ENCODE measurements around the gene PLCB1. TPM values are rescaled to one million over a fixed set of nuclear protein-coding genes. Genes with fewer than 3 reads are reported as not detected.

Gene PLCB1
- total RNA-seq, 3 donors from 2014 or later = 12.2 to 106 (median 30.5) TPM

GRCh38 chr20:8388707-8389106, 256.6 kb downstream of the PLCB1 start:
- Histone ChIP-seq H3K36me3 (no peaks in the 10 kb centered on the region), H3K9me3 (no peaks in the 10 kb centered on the region), H3K4me3 (no peak overlapping the region), H3K27me3 (no peaks in the 10 kb centered on the region), H3K4me1 (peaks cover 0 to 7% of the 10 kb centered on the region in 2 donors), H3K27ac (peak overlapping the region in 1 of 2 donors; percentile 8)
- intact Hi-C loops (cut with DNase I; ENCODE audit: low total_unique reads) = no loop called here
- TF ChIP-seq POLR2A (IDR thresholded peaks at IDR 0.05) (no peak), POLR2AphosphoS5 (IDR thresholded peaks at IDR 0.05) (no peak), CTCF (IDR thresholded peaks at IDR 0.05) (no peak)
- DNase-seq (ENCODE audit: low spot score in 2 of 2) = no peak

GRCh38 chr20:8389381-8390036, 257.4 kb downstream of the PLCB1 start:
- intact Hi-C loops (cut with DNase I; ENCODE audit: low total_unique reads) = no loop called here
- no peaks in the 10 kb centered on the region for H3K27me3 ChIP-seq
- H3K4me3 ChIP-seq = no peak overlapping the region
- peaks cover 0 to 7% of the 10 kb centered on the region in 2 donors for H3K4me1 ChIP-seq
- no peak for DNase-seq (ENCODE audit: low spot score in 2 of 2)
- no peaks in the 10 kb centered on the region for H3K9me3 ChIP-seq
- no peaks in the 10 kb centered on the region for H3K36me3 ChIP-seq
- H3K27ac ChIP-seq = peak overlapping the region in 1 of 2 donors; percentile 42
- TF ChIP-seq CTCF (IDR thresholded peaks at IDR 0.05) = peak; percentile 48 to 66 (median 56)
- no peak for TF ChIP-seq POLR2AphosphoS5 (IDR thresholded peaks at IDR 0.05)

GRCh38 chr20:8390037-8390433, 258.0 kb downstream of the PLCB1 start:
- Histone ChIP-seq H3K4me1 (peaks cover 0 to 7% of the 10 kb centered on the region in 2 donors), H3K36me3 (no peaks in the 10 kb centered on the region), H3K27me3 (no peaks in the 10 kb centered on the region), H3K9me3 (no peaks in the 10 kb centered on the region), H3K4me3 (no peak overlapping the region), H3K27ac (peak overlapping the region in 1 of 2 donors; percentile 42)
- intact Hi-C loops (cut with DNase I; ENCODE audit: low total_unique reads) = no loop called here
- TF ChIP-seq POLR2AphosphoS5 (IDR thresholded peaks at IDR 0.05) (no peak), CTCF (IDR thresholded peaks at IDR 0.05) (no peak), POLR2A (IDR thresholded peaks at IDR 0.05) (no peak)
- DNase-seq (ENCODE audit: low spot score in 2 of 2) = no peak

- no peaks in the 10 kb centered on the region for H3K27me3 ChIP-seq
- peaks cover 0 to 7% of the 10 kb centered on the region in 2 donors for H3K4me1 ChIP-seq
- DNase-seq (ENCODE audit: low spot score in 2 of 2) = no peak
- H3K4me3 ChIP-seq = no peak overlapping the region
- peak overlapping the region in 1 of 2 donors; percentile 42 for H3K27ac ChIP-seq
- H3K9me3 ChIP-seq = no peaks in the 10 kb centered on the region
- no peak for TF ChIP-seq CTCF (IDR thresholded peaks at IDR 0.05)
- TF ChIP-seq POLR2AphosphoS5 (IDR thresholded peaks at IDR 0.05) = no peak
- TF ChIP-seq POLR2A (IDR thresholded peaks at IDR 0.05) = no peak
- intact Hi-C loops (cut with DNase I; ENCODE audit: low total_unique reads) = no loop called here
- H3K36me3 ChIP-seq = no peaks in the 10 kb centered on the region
Observed at GRCh38 chr20:8390500-8390899, 258.4 kb downstream of the PLCB1 start.

- Histone ChIP-seq H3K27ac (no peak overlapping the region), H3K27me3 (no peaks in the 10 kb centered on the region), H3K4me3 (no peak overlapping the region), H3K4me1 (peaks cover 0 to 7% of the 10 kb centered on the region in 2 donors), H3K36me3 (no peaks in the 10 kb centered on the region), H3K9me3 (no peaks in the 10 kb centered on the region)
- intact Hi-C loops (cut with DNase I; ENCODE audit: low total_unique reads) = no loop called here
- TF ChIP-seq POLR2AphosphoS5 (IDR thresholded peaks at IDR 0.05) = no peak
- no peak for TF ChIP-seq CTCF (IDR thresholded peaks at IDR 0.05)
- TF ChIP-seq POLR2A (IDR thresholded peaks at IDR 0.05) = no peak
- DNase-seq (ENCODE audit: low spot score in 2 of 2) = no peak
Observed at GRCh38 chr20:8393381-8393780, 261.3 kb downstream of the PLCB1 start.

Measured in breast epithelium (tissue), 4 donors.